ENCODE results near the gene UPF1. TPM values are rescaled to one million over a fixed set of nuclear protein-coding genes. Genes with fewer than 3 reads are reported as not detected.

Gene UPF1
- total RNA-seq, 1 experiment from 2014 or later: 50.4 TPM

- peaks cover 85% of the 10 kb centered on the region for H3K36me3 ChIP-seq
- no peaks in the 10 kb centered on the region for H3K4me1 ChIP-seq
- no peaks in the 10 kb centered on the region for H3K27me3 ChIP-seq
- DNase-seq: no peak
- no peak overlapping the region for H3K4me3 ChIP-seq
- no peak overlapping the region for H3K27ac ChIP-seq
- no peaks in the 10 kb centered on the region for H3K9me3 ChIP-seq (replicated peaks)
Observed at GRCh38 chr19:18863843-18864362, 32.1 kb downstream of the UPF1 start.

GRCh38 chr19:18865106-18865972 lies 33.6 kb downstream of the UPF1 start:
- no peak for DNase-seq
- no peaks in the 10 kb centered on the region for H3K9me3 ChIP-seq (replicated peaks)
- no peaks in the 10 kb centered on the region for H3K27me3 ChIP-seq
- H3K4me1 ChIP-seq: no peaks in the 10 kb centered on the region
- H3K36me3 ChIP-seq: peaks cover 75% of the 10 kb centered on the region
- H3K27ac ChIP-seq: no peak overlapping the region
- no peak overlapping the region for H3K4me3 ChIP-seq

- H3K9me3 ChIP-seq (replicated peaks): no peaks in the 10 kb centered on the region
- DNase-seq: peak in 1 of 2 experiments; percentile 35
- H3K36me3 ChIP-seq: peaks cover 67% of the 10 kb centered on the region
Observed at GRCh38 chr19:18865973-18866799, 34.4 kb downstream of the UPF1 start.

GRCh38 chr19:18866800-18867123 lies 35.0 kb downstream of the UPF1 start:
- no peaks in the 10 kb centered on the region for H3K27me3 ChIP-seq
- no peak for DNase-seq
- H3K36me3 ChIP-seq: peaks cover 62% of the 10 kb centered on the region

More at GRCh38 chr19:18865973-18866799, 34.4 kb downstream of the UPF1 start:
- Histone ChIP-seq H3K27ac (no peak overlapping the region), H3K4me3 (no peak overlapping the region), H3K27me3 (no peaks in the 10 kb centered on the region), H3K4me1 (no peaks in the 10 kb centered on the region)

GRCh38 chr19:18867199-18867598 lies 35.4 kb downstream of the UPF1 start:
- H3K4me3 ChIP-seq: no peak overlapping the region
- H3K27ac ChIP-seq: no peak overlapping the region
- H3K9me3 ChIP-seq (replicated peaks): no peaks in the 10 kb centered on the region
- peaks cover 58% of the 10 kb centered on the region for H3K36me3 ChIP-seq
- DNase-seq: no peak
- no peaks in the 10 kb centered on the region for H3K27me3 ChIP-seq
- no peaks in the 10 kb centered on the region for H3K4me1 ChIP-seq

More at GRCh38 chr19:18866800-18867123, 35.0 kb downstream of the UPF1 start:
- Histone ChIP-seq H3K4me3 (no peak overlapping the region), H3K9me3 (replicated peaks) (no peaks in the 10 kb centered on the region), H3K4me1 (no peaks in the 10 kb centered on the region), H3K27ac (no peak overlapping the region)

- DNase-seq: no peak
- Histone ChIP-seq H3K4me3 (no peak overlapping the region), H3K36me3 (peaks cover 55% of the 10 kb centered on the region), H3K27me3 (no peaks in the 10 kb centered on the region), H3K4me1 (no peaks in the 10 kb centered on the region), H3K27ac (no peak overlapping the region), H3K9me3 (replicated peaks) (no peaks in the 10 kb centered on the region)
Observed at GRCh38 chr19:18867751-18868150, 36.0 kb downstream of the UPF1 start.

GRCh38 chr19:18868380-18869022 lies 36.7 kb downstream of the UPF1 start:
- DNase-seq: no peak
- peaks cover 48% of the 10 kb centered on the region for H3K36me3 ChIP-seq
- H3K4me1 ChIP-seq: no peaks in the 10 kb centered on the region
- H3K4me3 ChIP-seq: no peak overlapping the region
- H3K27ac ChIP-seq: no peak overlapping the region
- no peaks in the 10 kb centered on the region for H3K27me3 ChIP-seq
- no peaks in the 10 kb centered on the region for H3K9me3 ChIP-seq (replicated peaks)

GRCh38 chr19:18869023-18869618 lies 37.4 kb downstream of the UPF1 start:
- no peak for DNase-seq
- no peaks in the 10 kb centered on the region for H3K4me1 ChIP-seq
- no peak overlapping the region for H3K27ac ChIP-seq

GRCh38 chr19:18869781-18870530 lies 38.2 kb downstream of the UPF1 start:
- Histone ChIP-seq H3K27ac (no peak overlapping the region), H3K4me1 (no peaks in the 10 kb centered on the region), H3K36me3 (peaks cover 35% of the 10 kb centered on the region), H3K4me3 (no peak overlapping the region), H3K9me3 (replicated peaks) (no peaks in the 10 kb centered on the region), H3K27me3 (no peaks in the 10 kb centered on the region)
- DNase-seq: no peak

More at GRCh38 chr19:18869023-18869618, 37.4 kb downstream of the UPF1 start:
- Histone ChIP-seq H3K27me3 (no peaks in the 10 kb centered on the region), H3K9me3 (replicated peaks) (no peaks in the 10 kb centered on the region), H3K36me3 (peaks cover 42% of the 10 kb centered on the region), H3K4me3 (no peak overlapping the region)

- Histone ChIP-seq H3K9me3 (replicated peaks) (no peaks in the 10 kb centered on the region), H3K27ac (no peak overlapping the region), H3K36me3 (peaks cover 28% of the 10 kb centered on the region), H3K27me3 (no peaks in the 10 kb centered on the region), H3K4me1 (no peaks in the 10 kb centered on the region), H3K4me3 (no peak overlapping the region)
- no peak for DNase-seq
Observed at GRCh38 chr19:18870531-18871172, 38.9 kb downstream of the UPF1 start.

GRCh38 chr19:18871543-18871942 lies 39.8 kb downstream of the UPF1 start:
- Histone ChIP-seq H3K36me3 (peaks cover 20% of the 10 kb centered on the region), H3K4me1 (no peaks in the 10 kb centered on the region), H3K27ac (no peak overlapping the region), H3K4me3 (no peak overlapping the region), H3K27me3 (no peaks in the 10 kb centered on the region), H3K9me3 (replicated peaks) (no peaks in the 10 kb centered on the region; the same call in 1 of the 2 replicates)
- no peak for DNase-seq

- Histone ChIP-seq H3K4me3 (no peak overlapping the region), H3K9me3 (replicated peaks) (no peaks in the 10 kb centered on the region; the same call in 1 of the 2 replicates), H3K27ac (no peak overlapping the region), H3K36me3 (no peaks in the 10 kb centered on the region), H3K4me1 (no peaks in the 10 kb centered on the region), H3K27me3 (no peaks in the 10 kb centered on the region)
- no peak for DNase-seq
Observed at GRCh38 chr19:18875726-18876125, 44.0 kb downstream of the UPF1 start.

GRCh38 chr19:18876865-18877264 lies 45.1 kb downstream of the UPF1 start:
- Histone ChIP-seq H3K4me3 (no peak overlapping the region), H3K9me3 (replicated peaks) (no peaks in the 10 kb centered on the region; the same call in 1 of the 2 replicates), H3K4me1 (no peaks in the 10 kb centered on the region), H3K27me3 (no peaks in the 10 kb centered on the region), H3K27ac (no peak overlapping the region), H3K36me3 (no peaks in the 10 kb centered on the region)
- DNase-seq: no peak

Data from SJCRH30 (cell line).